HepG2 (cell line): Measurements from ENCODE around the gene STK11. TPM values are rescaled to one million over a fixed set of nuclear protein-coding genes. Genes with fewer than 3 reads are reported as not detected.

Experiments
- CBX1 ChIP-seq: IDR thresholded peaks from one replicate; pipeline ENCODE4 v1.6.1; 2016; ENCODE audit warnings: antibody characterized with exemption, low read depth
- ELF1 ChIP-seq: sonication (generic); formaldehyde crosslinking; IDR thresholded peaks from 2 replicates; pipeline ENCODE4 v1.4.0; 2020; ENCODE audit warnings: missing genetic modification reagents
- MTA3 ChIP-seq: sonication (generic); formaldehyde crosslinking; IDR thresholded peaks from 2 replicates; pipeline ENCODE4 v1.4.0; 2020; ENCODE audit warnings: missing genetic modification reagents
- NFE2 ChIP-seq: sonication (generic); formaldehyde crosslinking; IDR thresholded peaks from 2 replicates; pipeline ENCODE4 v1.4.0; 2020; ENCODE audit warnings: missing genetic modification reagents
- PTBP1 ChIP-seq: fragments of 200-400 bp; formaldehyde crosslinking; IDR thresholded peaks from 2 replicates; pipeline ENCODE4 v1.6.1; 2018; ENCODE audit warnings: low read length, low read depth; ENCODE audit not compliant: poor library complexity, severe bottlenecking
- RFX3 ChIP-seq: IDR thresholded peaks from 2 replicates; pipeline ENCODE4 v1.6.1; 2016; ENCODE audit warnings: missing biosample characterization, missing genetic modification reagents
- TBP ChIP-seq: sonication (generic); formaldehyde crosslinking; IDR thresholded peaks from 2 replicates; pipeline ENCODE4 v1.5.0; 2020; ENCODE audit warnings: missing genetic modification reagents
- TEAD3 ChIP-seq: optimal IDR thresholded peaks from 2 replicates; pipeline ENCODE3; 2016; ENCODE audit warnings: borderline replicate concordance
- XBP1 ChIP-seq: sonication (generic); formaldehyde crosslinking; IDR thresholded peaks from 2 replicates; pipeline ENCODE4 v1.5.0; 2020; ENCODE audit warnings: missing genetic modification reagents
- ZBTB7B ChIP-seq: sonication (generic); formaldehyde crosslinking; IDR thresholded peaks from 2 replicates; pipeline ENCODE4 v1.4.0; 2020; ENCODE audit warnings: missing genetic modification reagents
- ZEB1 ChIP-seq: IDR thresholded peaks from 2 replicates; pipeline ENCODE4 v1.6.1; 2012; ENCODE audit warnings: mild to moderate bottlenecking, low read depth, inconsistent platforms; ENCODE audit not compliant: insufficient replicate concordance
- ZNF260 ChIP-seq: sonication (generic); formaldehyde crosslinking; IDR thresholded peaks from 2 replicates; pipeline ENCODE4 v1.4.0; 2020; ENCODE audit warnings: missing genetic modification reagents, low read depth, mild to moderate bottlenecking, borderline replicate concordance
- ZNF432 ChIP-seq: sonication (generic); formaldehyde crosslinking; IDR thresholded peaks from 2 replicates; pipeline ENCODE4 v1.5.0; 2020; ENCODE audit warnings: missing genetic modification reagents, mild to moderate bottlenecking, borderline replicate concordance
- ZNF546 ChIP-seq: sonication (generic); formaldehyde crosslinking; conservative IDR thresholded peaks from 2 replicates; pipeline ENCODE4 v1.8.1; 2023; ENCODE audit warnings: mild to moderate bottlenecking, missing genetic modification reagents
- ZNF607 ChIP-seq: sonication (generic); formaldehyde crosslinking; IDR thresholded peaks from 2 replicates; pipeline ENCODE4 v1.5.1; 2020; ENCODE audit warnings: missing genetic modification reagents, mild to moderate bottlenecking, borderline replicate concordance
- ZNF737 ChIP-seq: sonication (generic); formaldehyde crosslinking; IDR thresholded peaks from 2 replicates; pipeline ENCODE4 v1.5.0; 2020; ENCODE audit warnings: missing genetic modification reagents, mild to moderate bottlenecking, borderline replicate concordance
- ZNF839 ChIP-seq: sonication (generic); formaldehyde crosslinking; IDR thresholded peaks from 2 replicates; pipeline ENCODE4 v1.4.0; 2020; ENCODE audit warnings: missing genetic modification reagents, mild to moderate bottlenecking, borderline replicate concordance
- ZSCAN21 ChIP-seq: sonication (generic); formaldehyde crosslinking; IDR thresholded peaks from 2 replicates; pipeline ENCODE4 v1.8.0; 2022; ENCODE audit warnings: mild to moderate bottlenecking, missing genetic modification reagents, moderate library complexity, borderline replicate concordance
- polyA plus RNA-seq, 8 experiments: library from polyadenylated mRNA; depleted of rRNA in 3 of 8; stranded (reverse) in 7 of 8; unstranded in 1 of 8; fragments of >200 nt; fragmentation: Illumina TruSeq in 4 of 8; extraction: Trizol in 4 of 8; gene quantifications; 2 replicates each; pipeline versions ENCODE4 v1.2.1 to v1.2.3, GENCODE V29; 2011 to 2016; ENCODE audit warnings: low read depth in 4 of 8, missing spikeins in 1 of 8, mixed read lengths in 1 of 8; ENCODE audit not compliant: insufficient read depth in 1 of 8
- total RNA-seq, 5 experiments: library from RNA; depleted of rRNA; stranded (reverse); fragments of >200 nt; fragmentation: Illumina TruSeq; extraction: Trizol; gene quantifications; 2 replicates each; pipeline ENCODE4 v1.2.3, GENCODE V29; 2016; ENCODE audit warnings: low read depth in 1 of 5
- TF ChIP-seq, protein P1 (sequence below): sonication (generic); formaldehyde crosslinking; IDR thresholded peaks from 2 replicates; pipeline ENCODE4 v1.4.0; 2020; ENCODE audit warnings: mild to moderate bottlenecking, missing genetic modification reagents
- TF ChIP-seq, protein P2 (sequence below): IDR thresholded peaks from 2 replicates; pipeline ENCODE4 v1.6.1; 2012; ENCODE audit warnings: low read depth, low read length, improper control_type of control experiment
- TF ChIP-seq, protein P3 (sequence below): sonication (generic); formaldehyde crosslinking; IDR thresholded peaks from 2 replicates; pipeline ENCODE4 v1.5.0; 2020; ENCODE audit warnings: missing genetic modification reagents
- TF ChIP-seq, protein P4 (sequence below): sonication (generic); formaldehyde crosslinking; IDR thresholded peaks from 2 replicates; pipeline ENCODE4 v1.4.0; 2020; ENCODE audit warnings: mild to moderate bottlenecking, missing genetic modification reagents
- TF ChIP-seq, protein P5 (sequence below): sonication (generic); formaldehyde crosslinking; IDR thresholded peaks from 2 replicates; pipeline ENCODE4 v1.5.0; 2020; ENCODE audit warnings: mild to moderate bottlenecking, missing genetic modification reagents

STK11 gene
- total and polyA plus RNA-seq, 2 of the 13 experiments (the other 11 are each of a cell fraction or from before 2014, with no cell fraction given), result 27.5 to 43.6 TPM

DNA sequence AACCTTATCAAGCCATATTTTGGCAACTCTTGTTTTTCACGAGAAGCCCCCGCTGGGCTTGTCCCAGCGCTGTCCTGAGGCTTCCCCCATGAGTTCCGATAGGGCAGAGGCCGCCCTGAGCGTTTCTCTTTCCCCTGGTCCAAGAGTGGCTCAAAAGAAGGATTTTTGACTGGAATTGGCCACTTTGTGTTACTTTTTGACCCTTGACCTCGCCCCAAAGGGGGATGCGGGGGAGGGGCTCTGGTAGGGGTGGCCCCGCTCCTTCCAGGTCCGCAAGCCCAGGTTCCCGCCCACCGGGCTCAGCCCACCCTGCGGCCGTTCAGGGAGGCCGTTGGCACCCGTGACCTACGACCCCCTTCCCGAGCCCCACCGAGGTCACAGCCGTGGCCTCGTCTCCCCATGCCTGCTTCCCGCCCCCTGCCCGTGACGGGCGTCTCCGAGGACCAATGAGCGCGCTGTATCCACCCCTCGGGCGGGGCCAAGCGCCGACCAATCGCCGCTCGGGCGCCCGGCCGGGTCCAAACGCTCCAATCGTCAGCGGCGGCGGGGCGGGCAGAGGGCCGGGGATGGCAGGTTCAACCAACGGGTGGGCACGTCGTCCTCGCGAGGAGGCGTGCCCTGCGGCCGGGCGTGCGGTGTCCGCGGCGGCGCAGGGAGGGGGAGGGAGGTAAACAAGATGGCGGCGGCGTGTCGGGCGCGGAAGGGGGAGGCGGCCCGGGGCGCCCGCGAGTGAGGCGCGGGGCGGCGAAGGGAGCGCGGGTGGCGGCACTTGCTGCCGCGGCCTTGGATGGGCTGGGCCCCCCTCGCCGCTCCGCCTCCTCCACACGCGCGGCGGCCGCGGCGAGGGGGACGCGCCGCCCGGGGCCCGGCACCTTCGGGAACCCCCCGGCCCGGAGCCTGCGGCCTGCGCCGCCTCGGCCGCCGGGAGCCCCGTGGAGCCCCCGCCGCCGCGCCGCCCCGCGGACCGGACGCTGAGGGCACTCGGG is at the start of gene STK11 (continued):
- no peak for TF ChIP-seq ZNF432 (CRISPR knock-in tag)
- peak; percentile 58 for TF ChIP-seq ELF1 (CRISPR knock-in tag)
- TF ChIP-seq TBP (CRISPR knock-in tag), result no peak
- peak; percentile 59; the same call in 1 of the 2 replicates for TF ChIP-seq ZNF607 (CRISPR knock-in tag)
- no peak for TF ChIP-seq ZNF260 (CRISPR knock-in tag)
- TF ChIP-seq MTA3, result no peak
- TF ChIP-seq, protein P1, sequence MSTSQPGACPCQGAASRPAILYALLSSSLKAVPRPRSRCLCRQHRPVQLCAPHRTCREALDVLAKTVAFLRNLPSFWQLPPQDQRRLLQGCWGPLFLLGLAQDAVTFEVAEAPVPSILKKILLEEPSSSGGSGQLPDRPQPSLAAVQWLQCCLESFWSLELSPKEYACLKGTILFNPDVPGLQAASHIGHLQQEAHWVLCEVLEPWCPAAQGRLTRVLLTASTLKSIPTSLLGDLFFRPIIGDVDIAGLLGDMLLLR (CRISPR knock-in tag), result no peak
- no peak for TF ChIP-seq CBX1
- TF ChIP-seq, protein P2, sequence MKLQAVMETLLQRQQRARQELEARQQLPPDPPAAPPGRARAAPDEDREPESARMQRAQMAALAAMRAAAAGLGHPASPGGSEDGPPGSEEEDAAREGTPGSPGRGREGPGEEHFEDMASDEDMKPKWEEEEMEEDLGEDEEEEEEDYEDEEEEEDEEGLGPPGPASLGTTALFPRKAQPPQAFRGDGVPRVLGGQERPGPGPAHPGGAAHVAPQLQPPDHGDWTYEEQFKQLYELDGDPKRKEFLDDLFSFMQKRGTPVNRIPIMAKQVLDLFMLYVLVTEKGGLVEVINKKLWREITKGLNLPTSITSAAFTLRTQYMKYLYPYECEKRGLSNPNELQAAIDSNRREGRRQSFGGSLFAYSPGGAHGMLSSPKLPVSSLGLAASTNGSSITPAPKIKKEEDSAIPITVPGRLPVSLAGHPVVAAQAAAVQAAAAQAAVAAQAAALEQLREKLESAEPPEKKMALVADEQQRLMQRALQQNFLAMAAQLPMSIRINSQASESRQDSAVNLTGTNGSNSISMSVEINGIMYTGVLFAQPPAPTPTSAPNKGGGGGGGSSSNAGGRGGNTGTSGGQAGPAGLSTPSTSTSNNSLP, result no peak
- TF ChIP-seq, protein P3, sequence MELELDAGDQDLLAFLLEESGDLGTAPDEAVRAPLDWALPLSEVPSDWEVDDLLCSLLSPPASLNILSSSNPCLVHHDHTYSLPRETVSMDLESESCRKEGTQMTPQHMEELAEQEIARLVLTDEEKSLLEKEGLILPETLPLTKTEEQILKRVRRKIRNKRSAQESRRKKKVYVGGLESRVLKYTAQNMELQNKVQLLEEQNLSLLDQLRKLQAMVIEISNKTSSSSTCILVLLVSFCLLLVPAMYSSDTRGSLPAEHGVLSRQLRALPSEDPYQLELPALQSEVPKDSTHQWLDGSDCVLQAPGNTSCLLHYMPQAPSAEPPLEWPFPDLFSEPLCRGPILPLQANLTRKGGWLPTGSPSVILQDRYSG, result no peak
- TF ChIP-seq ZBTB7B (CRISPR knock-in tag), result peak; percentile 98
- TF ChIP-seq ZSCAN21 (CRISPR knock-in tag), result peak; percentile 43; the same call in 1 of the 2 replicates
- TF ChIP-seq, protein P4, sequence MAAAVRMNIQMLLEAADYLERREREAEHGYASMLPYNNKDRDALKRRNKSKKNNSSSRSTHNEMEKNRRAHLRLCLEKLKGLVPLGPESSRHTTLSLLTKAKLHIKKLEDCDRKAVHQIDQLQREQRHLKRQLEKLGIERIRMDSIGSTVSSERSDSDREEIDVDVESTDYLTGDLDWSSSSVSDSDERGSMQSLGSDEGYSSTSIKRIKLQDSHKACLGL, result 0 out of 2 replicates have a peak, but pooled peaks have one; percentile 11
- no peak for TF ChIP-seq XBP1 (CRISPR knock-in tag)
- no peak for TF ChIP-seq ZNF737 (CRISPR knock-in tag)
- no peak for TF ChIP-seq NFE2 (CRISPR knock-in tag)
- no peak for TF ChIP-seq ZEB1
- no peak for TF ChIP-seq ZNF839 (CRISPR knock-in tag)
- no peak for TF ChIP-seq PTBP1
- no peak for TF ChIP-seq RFX3 (CRISPR knock-in tag)
- TF ChIP-seq ZNF546 (CRISPR knock-in tag), result no peak
- TF ChIP-seq TEAD3 (CRISPR knock-in tag), result no peak
- TF ChIP-seq, protein P5, sequence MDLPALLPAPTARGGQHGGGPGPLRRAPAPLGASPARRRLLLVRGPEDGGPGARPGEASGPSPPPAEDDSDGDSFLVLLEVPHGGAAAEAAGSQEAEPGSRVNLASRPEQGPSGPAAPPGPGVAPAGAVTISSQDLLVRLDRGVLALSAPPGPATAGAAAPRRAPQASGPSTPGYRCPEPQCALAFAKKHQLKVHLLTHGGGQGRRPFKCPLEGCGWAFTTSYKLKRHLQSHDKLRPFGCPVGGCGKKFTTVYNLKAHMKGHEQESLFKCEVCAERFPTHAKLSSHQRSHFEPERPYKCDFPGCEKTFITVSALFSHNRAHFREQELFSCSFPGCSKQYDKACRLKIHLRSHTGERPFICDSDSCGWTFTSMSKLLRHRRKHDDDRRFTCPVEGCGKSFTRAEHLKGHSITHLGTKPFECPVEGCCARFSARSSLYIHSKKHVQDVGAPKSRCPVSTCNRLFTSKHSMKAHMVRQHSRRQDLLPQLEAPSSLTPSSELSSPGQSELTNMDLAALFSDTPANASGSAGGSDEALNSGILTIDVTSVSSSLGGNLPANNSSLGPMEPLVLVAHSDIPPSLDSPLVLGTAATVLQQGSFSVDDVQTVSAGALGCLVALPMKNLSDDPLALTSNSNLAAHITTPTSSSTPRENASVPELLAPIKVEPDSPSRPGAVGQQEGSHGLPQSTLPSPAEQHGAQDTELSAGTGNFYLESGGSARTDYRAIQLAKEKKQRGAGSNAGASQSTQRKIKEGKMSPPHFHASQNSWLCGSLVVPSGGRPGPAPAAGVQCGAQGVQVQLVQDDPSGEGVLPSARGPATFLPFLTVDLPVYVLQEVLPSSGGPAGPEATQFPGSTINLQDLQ (CRISPR knock-in tag), result no peak
